Stimulated activated CD8-positive, alpha-beta memory T cell treated with anti-CD3 and anti-CD28 coated beads, Interleukin-7, amount 100 ng/mL, for 4 hours (primary cell): ENCODE data around the gene TPM2.

Experiments
- DNase-seq, 2 donors: peaks; one replicate each; pipeline ENCODE4 v3.0.0-alpha.2; 2020; ENCODE audit warnings: low read depth in 2 of 2

Gene TPM2

GRCh38 chr9:35689542-35690293 is at the start of gene TPM2:
TPM2 (minus strand) TSS chr9:35689925; CDS start chr9:35689817, 108 bp downstream.
- DNase-seq: no peak

- DNase-seq: no peak
These were observed 49.2 kb upstream of the TPM2 start for GRCh38 chr9:35738924-35739323.

- no peak for DNase-seq
These were observed 48.5 kb upstream of the TPM2 start for GRCh38 chr9:35738186-35738585.

GRCh38 chr9:35737143-35737542 is 47.4 kb upstream of the TPM2 start:
- DNase-seq: no peak

- DNase-seq: no peak
These were observed 46.5 kb upstream of the TPM2 start for GRCh38 chr9:35736201-35736633.

- no peak for DNase-seq
These were observed 44.4 kb upstream of the TPM2 start for GRCh38 chr9:35734096-35734495.

- DNase-seq: no peak
These were observed 43.2 kb upstream of the TPM2 start for GRCh38 chr9:35732800-35733541.

GRCh38 chr9:35732185-35732799 is 42.6 kb upstream of the TPM2 start, which contains the start of the genes CREB3 and TLN1:
CREB3 (plus strand) TSS chr9:35732666; CDS start chr9:35732773, 107 bp downstream.
TLN1 (minus strand) TSS chr9:35732195; CDS start chr9:35725694, 6,501 bp downstream.
- peak; percentile 94 to 96 for DNase-seq

- no peak for DNase-seq
These were observed 41.9 kb upstream of the TPM2 start for GRCh38 chr9:35731415-35732184.

GRCh38 chr9:35730486-35730854 is 40.7 kb upstream of the TPM2 start:
- DNase-seq: no peak

- DNase-seq: no peak
These were observed 40.2 kb upstream of the TPM2 start for GRCh38 chr9:35729700-35730485.

GRCh38 chr9:35729101-35729500 is 39.4 kb upstream of the TPM2 start:
- no peak for DNase-seq

- DNase-seq: peak in 1 of 2 donors; percentile 26
These were observed 38.6 kb upstream of the TPM2 start for GRCh38 chr9:35728041-35728971.

GRCh38 chr9:35727676-35728040 is 37.9 kb upstream of the TPM2 start:
- no peak for DNase-seq

- no peak for DNase-seq
These were observed 37.2 kb upstream of the TPM2 start for GRCh38 chr9:35726931-35727330.

- DNase-seq: no peak
These were observed 35.6 kb upstream of the TPM2 start for GRCh38 chr9:35725362-35725761.

- DNase-seq: no peak
These were observed 34.2 kb upstream of the TPM2 start for GRCh38 chr9:35723908-35724307.

GRCh38 chr9:35723426-35723825 is 33.7 kb upstream of the TPM2 start:
- no peak for DNase-seq

- no peak for DNase-seq
These were observed 29.8 kb upstream of the TPM2 start for GRCh38 chr9:35719546-35719945.
